ENCODE measurements around the gene TMPRSS13.

- TF ChIP-seq POLR2AphosphoS5 (IDR thresholded peaks at IDR 0.05) = no peak
- no peak for TF ChIP-seq POLR2A (IDR thresholded peaks at IDR 0.05)
- TF ChIP-seq, protein P1, sequence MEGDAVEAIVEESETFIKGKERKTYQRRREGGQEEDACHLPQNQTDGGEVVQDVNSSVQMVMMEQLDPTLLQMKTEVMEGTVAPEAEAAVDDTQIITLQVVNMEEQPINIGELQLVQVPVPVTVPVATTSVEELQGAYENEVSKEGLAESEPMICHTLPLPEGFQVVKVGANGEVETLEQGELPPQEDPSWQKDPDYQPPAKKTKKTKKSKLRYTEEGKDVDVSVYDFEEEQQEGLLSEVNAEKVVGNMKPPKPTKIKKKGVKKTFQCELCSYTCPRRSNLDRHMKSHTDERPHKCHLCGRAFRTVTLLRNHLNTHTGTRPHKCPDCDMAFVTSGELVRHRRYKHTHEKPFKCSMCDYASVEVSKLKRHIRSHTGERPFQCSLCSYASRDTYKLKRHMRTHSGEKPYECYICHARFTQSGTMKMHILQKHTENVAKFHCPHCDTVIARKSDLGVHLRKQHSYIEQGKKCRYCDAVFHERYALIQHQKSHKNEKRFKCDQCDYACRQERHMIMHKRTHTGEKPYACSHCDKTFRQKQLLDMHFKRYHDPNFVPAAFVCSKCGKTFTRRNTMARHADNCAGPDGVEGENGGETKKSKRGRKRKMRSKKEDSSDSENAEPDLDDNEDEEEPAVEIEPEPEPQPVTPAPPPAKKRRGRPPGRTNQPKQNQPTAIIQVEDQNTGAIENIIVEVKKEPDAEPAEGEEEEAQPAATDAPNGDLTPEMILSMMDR (IDR thresholded peaks at IDR 0.05) = no peak
- TF ChIP-seq EP300 (IDR thresholded peaks at IDR 0.05) = no peak
Measured at GRCh38 chr11:117878939-117879475, 50.2 kb downstream of the TMPRSS13 start.

All from gastroesophageal sphincter (tissue), 3 donors.